SKM-1 treated with dmso at 0.1 percent for 144 hours (cell line): ENCODE results near the gene ALDH1L1.

ENCODE experiments used
- DNase-seq: peaks from one replicate; lab custom pipeline; 2025; ENCODE audit not compliant: unreplicated experiment; lab: John Stamatoyannopoulos, UW

The ALDH1L1 gene

GRCh38 chr3:126180477-126181397 is at the start of gene ALDH1L1:
ALDH1L1 (minus strand) TSS chr3:126180586; CDS start chr3:126160979, 19,607 bp downstream.
- no peak for DNase-seq

GRCh38 chr3:126226374-126226773 is 46.0 kb upstream of the ALDH1L1 start:
- DNase-seq, result no peak

- DNase-seq, result no peak
Observed at GRCh38 chr3:126216416-126216815, 36.0 kb upstream of the ALDH1L1 start.

GRCh38 chr3:126213379-126214028 is 33.1 kb upstream of the ALDH1L1 start:
- DNase-seq, result no peak

GRCh38 chr3:126212620-126213378 is 32.4 kb upstream of the ALDH1L1 start:
- DNase-seq, result peak; percentile 75

GRCh38 chr3:126212250-126212619 is 31.8 kb upstream of the ALDH1L1 start:
- DNase-seq, result no peak

GRCh38 chr3:126211569-126211968 is 31.2 kb upstream of the ALDH1L1 start:
- no peak for DNase-seq

GRCh38 chr3:126210606-126211005 is 30.2 kb upstream of the ALDH1L1 start:
- DNase-seq, result no peak

- no peak for DNase-seq
Observed at GRCh38 chr3:126209741-126210140, 29.4 kb upstream of the ALDH1L1 start.

GRCh38 chr3:126208606-126209256 is 28.3 kb upstream of the ALDH1L1 start:
- DNase-seq, result peak; percentile 83

- no peak for DNase-seq
Observed at GRCh38 chr3:126208182-126208581, 27.8 kb upstream of the ALDH1L1 start.

GRCh38 chr3:126207166-126207565 is 26.8 kb upstream of the ALDH1L1 start:
- DNase-seq, result no peak

GRCh38 chr3:126205717-126206655 is 25.6 kb upstream of the ALDH1L1 start:
- DNase-seq, result no peak

- no peak for DNase-seq
Observed at GRCh38 chr3:126202680-126203079, 22.3 kb upstream of the ALDH1L1 start.

GRCh38 chr3:126202276-126202675 is 21.9 kb upstream of the ALDH1L1 start:
- no peak for DNase-seq

GRCh38 chr3:126201168-126201567 is 20.8 kb upstream of the ALDH1L1 start:
- DNase-seq, result no peak

GRCh38 chr3:126200534-126200933 is 20.1 kb upstream of the ALDH1L1 start:
- DNase-seq, result no peak

GRCh38 chr3:126199256-126199655 is 18.9 kb upstream of the ALDH1L1 start:
- no peak for DNase-seq

- peak; percentile 36 for DNase-seq
Observed at GRCh38 chr3:126197854-126198584, 17.6 kb upstream of the ALDH1L1 start.
